HUDEP-2 (cell line): ENCODE data around the gene RAB3IL1.

Experiments
- DNase-seq, 76 experiments: peaks; one replicate each; lab custom pipeline; 2025; ENCODE audit not compliant: unreplicated experiment in 76 of 76; lab: John Stamatoyannopoulos, UW

The RAB3IL1 gene

DNA sequence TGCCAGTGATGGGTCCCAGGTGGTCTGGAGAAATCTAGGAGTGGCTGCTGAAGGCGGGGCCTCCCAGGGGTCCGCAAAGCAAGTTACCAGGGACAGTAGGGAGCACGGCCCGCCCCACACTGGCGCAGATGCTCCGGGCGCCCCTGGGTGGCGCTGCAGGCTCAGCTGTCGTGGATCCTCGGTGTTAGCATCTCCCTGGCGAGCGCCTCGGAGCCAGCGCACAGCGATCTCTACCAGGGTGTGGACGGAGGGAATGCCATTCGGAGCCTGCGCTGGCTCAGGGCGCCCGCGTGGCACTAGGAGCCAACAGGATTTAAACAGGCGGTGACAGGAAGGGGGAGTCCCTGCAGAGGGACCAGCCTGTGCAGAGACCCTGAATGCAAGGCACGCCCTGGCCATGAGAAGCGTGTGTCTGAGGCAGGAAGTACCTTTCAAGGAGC lies 46.2 kb downstream of the RAB3IL1 start:
- DNase-seq, result peak in 74 of 76 experiments; percentile 9 to 87 (median 73)

GRCh38 chr11:61870541-61871031 lies 46.8 kb downstream of the RAB3IL1 start:
- peak in 8 of 76 experiments; percentile 27 to 64 (median 38) for DNase-seq

GRCh38 chr11:61869708-61870451 lies 47.5 kb downstream of the RAB3IL1 start:
- DNase-seq, result peak; percentile 57 to 96 (median 89)

DNA sequence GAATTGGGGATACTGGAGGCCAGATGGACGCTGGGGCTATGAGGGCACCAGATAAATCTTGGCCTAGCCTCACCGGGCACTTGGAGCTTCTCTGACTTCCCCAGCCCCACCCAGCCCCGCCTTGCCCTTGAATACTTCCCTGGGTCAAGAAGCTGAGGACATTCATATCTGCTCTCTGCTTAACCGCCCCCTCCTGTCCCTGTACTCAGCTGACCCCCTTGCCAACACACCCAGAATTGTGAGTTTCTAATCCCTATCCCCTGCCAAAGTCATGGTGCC lies 48.0 kb downstream of the RAB3IL1 start:
- peak in 52 of 76 experiments; percentile 35 to 88 (median 69) for DNase-seq

- peak in 20 of 76 experiments; percentile 17 to 78 (median 39) for DNase-seq
Observed at GRCh38 chr11:61868571-61869428, 48.6 kb downstream of the RAB3IL1 start.

DNA sequence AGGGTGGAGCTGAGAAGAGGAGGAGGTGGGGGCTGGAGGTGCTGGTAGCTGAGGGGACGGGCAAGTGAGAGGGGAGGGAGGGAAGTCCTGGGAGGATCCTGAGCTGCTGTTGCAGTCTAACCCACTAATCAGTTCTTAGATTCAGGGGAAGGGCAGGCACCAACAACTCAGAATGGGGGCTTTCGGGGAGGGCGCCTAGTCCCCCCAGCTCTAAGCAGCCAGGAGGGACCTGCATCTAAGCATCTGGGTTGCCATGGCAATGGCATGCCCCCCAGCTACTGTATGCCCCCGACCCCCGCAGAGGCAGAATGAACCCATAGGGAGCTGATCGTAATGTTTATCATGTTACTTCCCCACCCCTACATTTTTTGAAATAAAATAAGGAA lies 50.4 kb downstream of the RAB3IL1 start:
- no peak for DNase-seq

DNA sequence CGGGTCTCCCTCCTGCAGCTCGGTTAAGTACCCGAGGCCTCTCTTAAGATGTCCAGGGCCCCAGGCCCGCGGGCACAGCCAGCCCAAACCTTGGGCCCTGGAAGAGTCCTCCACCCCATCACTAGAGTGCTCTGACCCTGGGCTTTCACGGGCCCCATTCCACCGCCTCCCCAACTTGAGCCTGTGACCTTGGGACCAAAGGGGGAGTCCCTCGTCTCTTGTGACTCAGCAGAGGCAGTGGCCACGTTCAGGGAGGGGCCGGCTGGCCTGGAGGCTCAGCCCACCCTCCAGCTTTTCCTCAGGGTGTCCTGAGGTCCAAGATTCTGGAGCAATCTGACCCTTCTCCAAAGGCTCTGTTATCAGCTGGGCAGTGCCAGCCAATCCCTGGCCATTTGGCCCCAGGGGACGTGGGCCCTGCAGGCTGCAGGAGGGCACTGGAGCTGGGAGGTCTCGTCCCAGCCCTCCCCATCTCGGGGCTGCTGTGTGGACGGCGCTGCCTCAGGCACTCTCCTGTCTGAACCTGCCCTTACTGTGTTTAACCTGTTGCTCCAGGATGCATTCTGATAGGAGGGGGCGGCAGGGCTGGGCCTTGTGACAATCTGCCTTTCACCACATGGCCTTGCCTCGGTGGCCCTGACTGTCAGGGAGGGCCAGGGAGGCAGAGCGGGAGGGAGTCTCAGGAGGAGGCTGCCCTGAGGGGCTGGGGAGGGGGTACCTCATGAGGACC lies 51.0 kb downstream of the RAB3IL1 start:
- DNase-seq, result peak in 1 of 76 experiments; percentile 14

DNA sequence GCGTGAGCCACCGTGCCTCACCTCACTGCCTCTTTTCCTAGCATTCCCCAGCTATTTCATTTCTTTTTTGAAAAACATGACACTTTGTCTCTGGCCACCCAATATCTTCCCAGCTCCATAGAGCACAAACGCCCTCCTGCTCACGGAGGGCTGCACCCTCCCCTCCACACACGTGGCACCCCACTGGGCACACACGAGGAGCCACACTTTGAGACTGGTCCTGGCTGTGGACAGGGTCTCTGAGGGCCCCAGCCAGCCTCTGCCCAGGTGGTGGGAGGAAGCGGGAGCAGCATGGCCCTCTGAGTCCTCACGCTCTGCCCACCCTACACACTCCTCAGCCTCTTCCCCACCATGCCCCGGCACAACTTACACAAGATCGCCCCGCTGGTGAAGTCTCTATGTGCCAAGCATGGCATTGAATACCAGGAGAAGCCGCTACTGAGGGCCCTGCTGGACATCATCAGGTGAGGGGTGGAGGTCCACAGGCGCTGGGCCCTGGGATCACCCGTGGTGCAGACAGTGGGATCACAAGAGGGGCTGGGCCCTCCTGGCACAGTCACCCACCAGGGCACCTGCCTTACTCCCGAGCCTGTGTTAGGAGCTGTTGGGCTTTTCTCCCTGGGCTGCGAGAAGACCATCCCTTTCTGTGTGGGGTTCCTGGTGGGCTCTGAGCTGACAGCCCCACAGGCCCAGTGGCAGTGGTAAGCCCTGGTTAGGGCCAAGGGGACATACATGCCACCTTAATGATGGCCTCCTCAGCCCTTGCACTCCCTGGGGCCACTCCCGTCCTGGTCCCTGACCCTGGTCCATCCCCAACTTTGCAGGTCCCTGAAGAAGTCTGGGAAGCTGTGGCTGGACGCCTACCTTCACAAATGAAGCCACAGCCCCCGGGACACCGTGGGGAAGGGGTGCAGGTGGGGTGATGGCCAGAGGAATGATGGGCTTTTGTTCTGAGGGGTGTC lies 52.3 kb downstream of the RAB3IL1 start:
- DNase-seq, result no peak

GRCh38 chr11:61863548-61864081 lies 53.8 kb downstream of the RAB3IL1 start:
- DNase-seq, result no peak

DNA sequence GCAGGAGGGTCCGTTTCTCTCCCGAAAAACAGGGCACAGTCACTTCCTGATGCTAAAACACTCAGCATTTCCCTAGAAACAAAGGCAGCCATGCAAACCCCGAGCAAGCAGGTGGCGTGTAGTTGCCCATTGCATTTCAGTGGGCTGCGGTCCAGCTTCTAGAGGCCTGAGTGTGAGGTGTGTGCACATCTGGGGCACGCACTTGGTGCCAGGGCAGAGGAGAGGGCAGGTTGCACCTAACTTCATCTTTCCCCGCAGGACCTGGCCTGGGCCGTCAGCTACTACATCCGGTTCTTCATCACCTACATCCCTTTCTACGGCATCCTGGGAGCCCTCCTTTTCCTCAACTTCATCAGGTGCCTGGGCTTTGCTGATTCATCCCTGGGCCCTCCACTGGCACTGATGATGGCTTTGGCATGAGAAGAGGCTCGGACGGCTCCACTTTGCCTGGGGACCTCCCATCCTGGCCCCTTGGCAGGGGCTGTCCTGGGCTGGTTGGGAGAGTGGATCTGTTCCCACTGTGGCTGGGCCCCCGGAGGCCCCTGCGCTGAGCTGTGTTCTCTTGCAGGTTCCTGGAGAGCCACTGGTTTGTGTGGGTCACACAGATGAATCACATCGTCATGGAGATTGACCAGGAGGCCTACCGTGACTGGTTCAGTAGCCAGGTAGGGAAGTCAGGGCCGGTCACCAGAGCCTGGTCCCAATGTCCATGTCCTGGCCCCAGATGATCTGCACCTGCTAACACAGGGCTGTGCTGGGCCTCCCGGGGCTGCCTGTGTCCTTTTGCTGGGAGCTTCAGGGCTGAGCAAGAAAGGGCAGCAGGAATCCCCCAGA lies 54.4 kb downstream of the RAB3IL1 start:
- DNase-seq, result no peak

DNA sequence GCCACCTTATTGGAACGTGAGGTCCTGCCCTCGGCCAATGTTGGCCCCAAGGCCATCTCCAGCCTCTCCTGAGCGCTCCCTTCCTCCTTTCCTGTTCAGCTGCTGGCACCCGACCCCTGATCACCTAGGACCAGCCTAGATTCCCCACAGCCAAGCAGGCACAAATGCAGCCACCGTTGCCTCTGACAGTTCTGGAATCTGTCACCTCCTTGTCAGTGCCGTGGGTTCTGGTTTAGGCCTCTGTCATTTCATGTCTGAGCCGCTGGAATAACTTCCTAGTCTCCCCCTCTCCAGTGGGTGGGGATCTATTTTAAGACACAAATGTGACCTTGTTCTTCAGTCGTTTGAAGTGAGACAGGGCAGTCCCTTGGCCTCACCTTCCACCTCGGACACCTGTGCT lies 55.7 kb downstream of the RAB3IL1 start:
- DNase-seq, result no peak

- DNase-seq, result peak in 20 of 76 experiments; percentile 2 to 38 (median 20)
Observed at GRCh38 chr11:61860054-61860903, 57.1 kb downstream of the RAB3IL1 start.

DNA sequence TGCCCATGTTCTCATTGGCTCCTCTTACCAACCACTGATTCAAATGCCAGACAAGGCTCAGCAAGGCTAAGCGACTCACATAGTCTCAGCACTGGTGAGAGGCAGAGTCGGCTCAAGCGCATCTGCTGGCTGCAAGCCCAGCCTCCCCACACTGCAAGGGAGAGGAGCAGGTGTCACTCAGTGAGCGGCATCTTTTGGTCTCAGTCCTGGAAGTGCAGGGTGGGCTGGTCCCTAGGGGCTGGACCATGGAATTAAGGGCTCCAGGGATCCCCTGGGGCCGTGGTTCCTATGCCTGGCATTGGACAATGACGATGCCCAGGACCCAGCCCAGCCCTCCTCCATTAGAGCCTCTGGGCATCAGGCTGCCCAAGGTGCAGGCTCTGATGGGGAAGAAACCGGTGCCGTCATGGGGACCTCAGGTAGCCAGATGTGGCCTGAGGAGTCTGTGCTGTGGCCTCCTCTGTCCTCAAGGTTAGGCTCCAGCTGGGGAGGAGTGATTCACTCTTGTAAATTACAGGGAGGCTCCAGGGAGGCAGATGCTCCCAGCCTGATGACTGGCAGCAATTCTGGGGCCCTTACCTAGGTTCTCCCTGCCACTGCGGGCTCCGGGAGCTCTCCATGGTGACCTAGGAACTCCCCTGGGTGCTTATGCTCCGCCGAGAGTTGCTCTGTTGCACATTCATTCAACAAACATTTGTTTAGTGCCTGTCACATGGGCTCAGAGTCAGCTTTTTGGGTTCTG lies 61.3 kb downstream of the RAB3IL1 start:
- peak in 8 of 76 experiments; percentile 13 to 49 (median 28) for DNase-seq

DNA sequence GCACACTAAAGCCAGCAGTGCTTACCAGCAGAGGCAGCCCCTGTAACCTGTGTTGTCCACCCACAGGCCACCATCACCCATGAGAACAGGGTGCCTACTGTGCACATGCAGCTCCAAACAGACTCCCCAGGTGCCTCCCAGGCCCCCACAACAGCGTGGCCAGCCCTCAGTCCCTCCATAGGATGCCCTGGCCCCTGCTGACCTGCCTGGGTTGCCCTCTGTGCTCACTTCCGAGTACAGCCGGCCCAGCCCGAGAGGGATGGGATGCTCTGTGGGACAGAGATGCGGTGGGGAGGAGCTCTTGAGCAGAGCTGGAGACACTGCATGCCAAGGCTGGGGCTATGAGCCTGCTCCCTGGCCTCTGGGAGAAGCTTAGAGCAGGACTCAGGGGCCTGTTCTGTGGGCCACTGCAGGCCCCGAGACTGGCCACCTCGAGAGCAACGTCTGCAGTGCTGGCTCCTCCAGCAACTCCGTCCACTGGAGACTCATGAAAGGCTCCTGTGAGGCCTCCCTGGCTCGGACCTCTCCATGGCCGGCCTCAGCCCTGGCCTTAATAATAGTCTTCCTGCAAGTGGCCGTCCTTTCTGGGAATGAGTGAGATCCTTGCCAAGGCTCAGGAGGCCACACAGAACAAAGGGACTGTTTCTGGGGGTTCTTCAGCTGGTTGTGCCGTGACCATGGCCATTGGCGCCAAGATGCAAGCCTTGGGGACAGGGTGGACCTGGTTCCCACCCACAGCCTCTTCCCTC lies 62.2 kb downstream of the RAB3IL1 start:
- DNase-seq, result no peak

GRCh38 chr11:61854206-61854895 lies 63.0 kb downstream of the RAB3IL1 start:
- no peak for DNase-seq

GRCh38 chr11:61853698-61854169 lies 63.6 kb downstream of the RAB3IL1 start:
- DNase-seq, result no peak
